SK-N-SH (cell line): ENCODE results near the gene JAZF1. TPM values are rescaled to one million over a fixed set of nuclear protein-coding genes. Genes with fewer than 3 reads are reported as not detected.

Experiments used
- CTCF ChIA-PET: fragments of 300-600, 350-600 bp; formaldehyde crosslinking; extraction: SDS; loops from one replicate; lab custom pipeline; 2021; lab: Yijun Ruan, JAX
- POLR2A ChIA-PET: fragments of 350-600 bp; sonication (Branson Sonifier 250); formaldehyde crosslinking; extraction: SDS; loops from one replicate; lab custom pipeline; 2020; ENCODE audit warnings: antibody characterized with exemption, inconsistent platforms; lab: Yijun Ruan, JAX
- DNase-seq: peaks from one replicate; pipeline ENCODE4 v3.0.0; 2012
- H2AFZ ChIP-seq: fragments of 200-600 bp; sonication (generic); 2 replicates; pipeline ENCODE4 v1.8.1; 2016; ENCODE audit warnings: antibody characterized with exemption, mild to moderate bottlenecking, low read depth
- H3F3A ChIP-seq: fragments of 200-600 bp; sonication (generic); replicated peaks from 2 replicates; pipeline ENCODE3; 2016; ENCODE audit warnings: antibody characterized with exemption, mild to moderate bottlenecking; ENCODE audit not compliant: insufficient read depth
- H3K27ac ChIP-seq, 2 experiments: fragments of 200-500 bp in 1 of 2; fragments of 200-600 bp in 1 of 2; sonication (Bioruptor generic) in 1 of 2; sonication (generic), shearing (Covaris generic) in 1 of 2; 2 replicates each; pipeline versions ENCODE4 v1.5.1 to v1.6.1; 2014 to 2016; ENCODE audit warnings: low read depth in 2 of 2, inconsistent platforms in 1 of 2, low read length in 1 of 2, mild to moderate bottlenecking in 1 of 2, mixed read lengths in 1 of 2
- H3K27me3 ChIP-seq: fragments of 200-600 bp; sonication (generic), shearing (Covaris generic); 2 replicates; pipeline ENCODE4 v1.6.1; 2016; ENCODE audit warnings: mixed run types; ENCODE audit not compliant: insufficient read depth
- H3K36me3 ChIP-seq, 2 experiments: fragments of 200-500 bp in 1 of 2; fragments of 200-600 bp in 1 of 2; sonication (Bioruptor generic) in 1 of 2; sonication (generic) in 1 of 2; replicated peaks in 1 of 2; 2 replicates each; pipeline versions ENCODE3 to v1.5.1; 2014 to 2016; ENCODE audit warnings: low read length in 1 of 2, mild to moderate bottlenecking in 1 of 2; ENCODE audit not compliant: insufficient read depth in 2 of 2, control insufficient read depth in 1 of 2
- H3K4me1 ChIP-seq, 2 experiments: fragments of 200-500 bp in 1 of 2; fragments of 200-600 bp in 1 of 2; sonication (Bioruptor generic) in 1 of 2; sonication (generic), shearing (Covaris generic) in 1 of 2; 2 replicates each; pipeline versions ENCODE4 v1.5.1 to v1.6.1; 2014 to 2016; ENCODE audit warnings: low read depth in 1 of 2, low read length in 1 of 2, mixed run types in 1 of 2; ENCODE audit not compliant: insufficient read depth in 2 of 2, control insufficient read depth in 1 of 2
- H3K4me2 ChIP-seq: fragments of 200-600 bp; sonication (generic), shearing (Covaris generic); 2 replicates; pipeline ENCODE4 v1.6.1; 2017; ENCODE audit warnings: mixed run types
- H3K4me3 ChIP-seq, 2 experiments: fragments of 200-500 bp in 1 of 2; fragments of 200-600 bp in 1 of 2; sonication (Bioruptor generic) in 1 of 2; sonication (generic), shearing (Covaris generic) in 1 of 2; 2 replicates each; pipeline versions ENCODE4 v1.5.1 to v1.8.1; 2014 to 2016; ENCODE audit warnings: low read depth in 2 of 2, inconsistent platforms in 1 of 2, low read length in 1 of 2, mild to moderate bottlenecking in 1 of 2, mixed read lengths in 1 of 2, moderate library complexity in 1 of 2
- H3K79me2 ChIP-seq: fragments of 200-600 bp; sonication (generic); 2 replicates; pipeline ENCODE4 v1.8.1; 2017; ENCODE audit warnings: mild to moderate bottlenecking; ENCODE audit not compliant: insufficient read depth
- H3K9ac ChIP-seq: fragments of 200-600 bp; sonication (generic); 2 replicates; pipeline ENCODE4 v1.6.1; 2017; ENCODE audit warnings: mixed run types
- H3K9me2 ChIP-seq: fragments of 200-600 bp; sonication (generic); 2 replicates; pipeline ENCODE4 v1.6.1; 2017; ENCODE audit warnings: mixed run types
- H3K9me3 ChIP-seq: fragments of 200-600 bp; sonication (generic); 2 replicates; pipeline ENCODE4 v1.6.1; 2017; ENCODE audit warnings: mixed run types, mild to moderate bottlenecking, moderate library complexity
- H4K20me1 ChIP-seq: fragments of 200-600 bp; sonication (generic); 2 replicates; pipeline ENCODE4 v1.6.1; 2017; ENCODE audit warnings: mild to moderate bottlenecking, mixed run types; ENCODE audit not compliant: insufficient read depth
- CHD2 ChIP-seq: fragments of 150-350 bp; IDR thresholded peaks from 2 replicates; pipeline ENCODE4 v1.6.1; 2018; ENCODE audit warnings: low read length; ENCODE audit not compliant: partially characterized antibody
- CTCF ChIP-seq: fragments of 200-600 bp; sonication (generic); IDR thresholded peaks from 2 replicates; pipeline ENCODE4 v1.6.1; 2017; ENCODE audit warnings: antibody characterized with exemption, mild to moderate bottlenecking, moderate library complexity
- ELF1 ChIP-seq: IDR thresholded peaks from 2 replicates; pipeline ENCODE4 v1.4.0; 2012
- EZH2phosphoT487 ChIP-seq: fragments of 200-600 bp; sonication (generic); IDR thresholded peaks from 2 replicates; pipeline ENCODE4 v1.6.1; 2017; ENCODE audit warnings: low read depth, mixed run types, mild to moderate bottlenecking, antibody characterized with exemption, moderate library complexity, borderline replicate concordance
- FOSL2 ChIP-seq: IDR thresholded peaks from 2 replicates; pipeline ENCODE4 v1.4.0; 2012; ENCODE audit warnings: low read depth, mild to moderate bottlenecking, moderate library complexity, borderline replicate concordance
- FOXM1 ChIP-seq: IDR thresholded peaks from 2 replicates; pipeline ENCODE4 v1.4.0; 2012; ENCODE audit warnings: low read depth, mild to moderate bottlenecking
- MEF2A ChIP-seq: IDR thresholded peaks from 2 replicates; pipeline ENCODE4 v1.4.0; 2012; ENCODE audit warnings: low read depth, borderline replicate concordance
- POLR2AphosphoS5 ChIP-seq: IDR thresholded peaks from 2 replicates; pipeline ENCODE4 v1.6.1; 2012; ENCODE audit warnings: low read depth, low read length
- RCOR1 ChIP-seq: fragments of 150-350 bp; IDR thresholded peaks from 2 replicates; pipeline ENCODE4 v1.6.1; 2017; ENCODE audit warnings: antibody characterized with exemption, low read length
- REST ChIP-seq: IDR thresholded peaks from 2 replicates; pipeline ENCODE4 v1.6.1; 2012; ENCODE audit warnings: mild to moderate bottlenecking, low read depth, low read length, moderate library complexity
- RFX5 ChIP-seq: IDR thresholded peaks from 2 replicates; pipeline ENCODE4 v1.6.1; 2012; ENCODE audit warnings: mild to moderate bottlenecking, improper control_type of control experiment, low read length
- SIN3A ChIP-seq: IDR thresholded peaks from 2 replicates; pipeline ENCODE4 v1.6.1; 2012; ENCODE audit warnings: low read depth, mild to moderate bottlenecking, low read length, moderate library complexity, borderline replicate concordance
- TAF1 ChIP-seq: IDR thresholded peaks from 2 replicates; pipeline ENCODE4 v1.6.1; 2012; ENCODE audit warnings: low read depth, mild to moderate bottlenecking, low read length, moderate library complexity, borderline replicate concordance
- TCF12 ChIP-seq: IDR thresholded peaks from 2 replicates; pipeline ENCODE4 v1.4.0; 2012
- USF1 ChIP-seq: IDR thresholded peaks from 2 replicates; pipeline ENCODE4 v1.4.0; 2012; ENCODE audit warnings: low read depth, borderline replicate concordance
- WGBS: methylation state at CpG from one replicate; pipeline ENCODE4 v1.1.6; 2017; ENCODE audit warnings: low lambda C conversion rate; 5-methylcytosine and 5-hydroxymethylcytosine counted together
- polyA plus RNA-seq, 3 experiments: library from polyadenylated mRNA; depleted of rRNA; stranded (reverse); fragments of >200 nt; gene quantifications; 2 replicates each; pipeline ENCODE4 v1.2.3, GENCODE V29; 2012

Gene JAZF1
- polyA plus RNA-seq, 1 of the 3 experiments (the other 2 are of a cell fraction), result 1.7 TPM

DNA sequence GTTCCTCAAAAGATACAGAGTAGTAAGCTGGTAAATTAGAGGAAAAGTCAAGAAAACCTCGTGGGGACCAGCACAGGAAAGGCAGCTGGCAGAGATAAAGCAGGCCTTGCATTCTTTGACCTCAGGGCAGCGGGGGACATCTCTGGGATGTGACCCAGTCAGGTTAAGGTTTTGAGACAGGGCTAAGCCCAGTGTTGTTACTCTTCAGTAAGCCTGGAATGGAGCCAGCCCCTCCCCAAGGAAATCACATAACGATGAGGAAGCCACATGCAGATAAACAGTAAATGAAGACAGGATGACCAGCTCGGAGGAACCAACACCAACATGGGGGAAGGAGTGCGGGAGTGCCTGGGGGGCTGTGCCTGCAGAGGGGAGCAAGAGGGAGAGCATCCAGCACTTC is 99.6 kb downstream of the JAZF1 start:
- Histone ChIP-seq H3F3A (peaks cover 19% of the 10 kb centered on the region), H3K36me3 (no peaks in the 10 kb centered on the region), H3K9ac (no peak overlapping the region), H3K27me3 (no peaks in the 10 kb centered on the region), H3K27ac (no peak overlapping the region), H3K9me3 (no peaks in the 10 kb centered on the region), H3K4me1 (peaks cover 10 to 29% of the 10 kb centered on the region in 2 experiments), H3K9me2 (no peaks in the 10 kb centered on the region), H2AFZ (no peak overlapping the region), H4K20me1 (no peaks in the 10 kb centered on the region), H3K79me2 (no peaks in the 10 kb centered on the region), H3K4me2 (no peak overlapping the region), H3K4me3 (no peak overlapping the region)
- ChIA-PET POLR2A (no interaction called here), CTCF (interaction anchor here (1.9 to 31.3 kb wide), 3 partner anchors 16 to 61 kb away, joined by 5 to 828 read pairs (median 651); no protein-coding TSS in a partner anchor)
- DNase-seq, result peak; percentile 31
- no peak for TF ChIP-seq POLR2AphosphoS5
- TF ChIP-seq USF1, result no peak
- TF ChIP-seq TAF1, result no peak
- TF ChIP-seq MEF2A, result no peak
- TF ChIP-seq EZH2phosphoT487, result no peak
- TF ChIP-seq REST, result no peak
- no peak for TF ChIP-seq FOSL2
- no peak for TF ChIP-seq FOXM1
- no peak for TF ChIP-seq RFX5
- no peak for TF ChIP-seq RCOR1
- no peak for TF ChIP-seq TCF12
- no peak for TF ChIP-seq SIN3A
- TF ChIP-seq CTCF, result no peak
- no peak for TF ChIP-seq CHD2
- no peak for TF ChIP-seq ELF1
- WGBS, result 86% methylated on average over 5 of the region's 5 CpGs
